ENCODE measurements around the gene ADCK2.

- TF ChIP-seq CTCF (conservative IDR thresholded peaks at IDR 0.05; ENCODE audit: low read length) (no peak), EZH2phosphoT487 (IDR thresholded peaks at IDR 0.05; ENCODE audit: borderline replicate concordance) (no peak)
Measured at GRCh38 chr7:140669352-140669751, 3.4 kb upstream of the ADCK2 start.

Measured in Loucy (cell line).